D341Med (cell line): Measurements from ENCODE around the gene NKAIN4.
"Not testable (repeated sequence)": the region's sequence is repeated elsewhere in the genome, so short reads cannot be mapped to it uniquely, and the experiment has no call there.

Experiments used
- DNase-seq: peaks from one replicate; pipeline ENCODE4 v3.0.0; 2012; ENCODE audit warnings: low spot score

NKAIN4 gene

DNA sequence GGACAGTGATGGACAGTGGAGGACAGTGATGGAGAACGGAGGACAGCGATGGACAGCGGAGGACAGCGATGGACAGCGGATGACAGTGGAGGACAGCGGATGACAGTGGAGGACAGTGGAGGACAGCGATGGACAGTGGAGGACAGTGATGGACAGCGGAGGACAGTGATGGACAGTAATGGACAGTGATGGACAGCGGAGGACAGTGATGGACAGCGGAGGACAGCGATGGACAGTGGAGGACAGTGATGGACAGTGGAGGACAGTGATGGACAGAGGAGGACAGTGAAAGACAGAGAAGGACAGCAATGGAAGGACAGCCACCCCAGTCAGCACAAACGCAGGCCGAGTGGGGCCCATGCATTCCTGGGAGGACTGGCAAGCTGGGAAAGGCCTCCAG lies 3.4 kb upstream of the NKAIN4 start:
- no peak for DNase-seq

DNA sequence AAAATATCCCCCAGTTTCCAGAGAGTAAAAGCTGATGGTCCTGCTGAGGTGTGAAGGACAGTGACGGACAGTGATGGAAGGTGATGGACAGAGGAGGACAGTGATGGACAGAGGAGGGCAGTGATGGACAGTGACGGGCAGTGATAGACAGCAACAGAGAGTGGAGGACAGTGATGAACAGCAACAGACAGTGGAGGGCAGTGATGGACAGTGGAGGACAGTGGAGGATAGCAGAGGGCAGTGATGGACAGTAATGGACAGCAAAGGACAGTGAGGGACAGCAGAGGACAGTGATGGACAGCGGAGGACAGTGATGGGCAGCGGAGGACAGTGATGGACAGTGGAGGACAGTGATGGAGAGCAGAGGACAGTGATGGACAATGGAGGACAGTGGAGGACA lies 2.7 kb upstream of the NKAIN4 start:
- no peak for DNase-seq

DNA sequence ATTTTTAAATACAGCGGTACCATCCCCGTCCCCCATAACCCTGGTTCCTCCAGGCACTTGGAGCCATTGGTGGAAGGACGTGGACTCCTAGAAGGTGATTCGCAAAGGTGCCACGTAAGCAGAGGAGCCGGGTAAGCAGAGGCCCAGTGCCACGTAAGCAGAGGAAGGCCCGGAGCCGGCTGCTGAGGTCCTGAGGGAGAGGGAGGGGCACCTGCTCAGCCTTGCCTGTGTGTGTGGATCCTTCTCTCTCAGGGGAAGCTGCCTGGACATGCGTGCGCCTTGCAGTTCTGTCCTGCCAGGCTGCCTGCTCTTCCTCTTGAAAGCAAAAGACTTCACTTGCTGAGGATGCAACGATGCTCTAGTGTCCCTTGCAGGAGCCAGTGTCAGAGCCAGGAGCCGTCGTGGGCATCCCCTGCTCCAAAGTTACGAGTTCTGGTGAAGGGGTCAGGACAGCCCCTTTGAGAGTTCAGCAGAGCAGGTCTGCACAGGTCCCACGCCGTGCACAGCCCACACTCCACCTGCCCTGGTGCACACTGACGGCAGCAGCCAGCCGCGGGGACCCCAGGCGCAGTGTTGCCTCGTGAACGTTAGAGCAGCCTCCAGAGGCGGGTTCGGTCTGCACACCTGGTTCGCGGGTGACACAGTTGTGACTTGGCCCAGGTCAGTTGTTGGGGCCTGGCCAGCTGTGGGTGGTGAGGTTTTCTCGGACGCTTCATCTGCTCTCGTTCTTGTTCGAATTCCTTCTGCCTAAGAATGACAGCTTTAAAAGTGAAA lies 1.9 kb upstream of the NKAIN4 start:
- DNase-seq = no peak

DNA sequence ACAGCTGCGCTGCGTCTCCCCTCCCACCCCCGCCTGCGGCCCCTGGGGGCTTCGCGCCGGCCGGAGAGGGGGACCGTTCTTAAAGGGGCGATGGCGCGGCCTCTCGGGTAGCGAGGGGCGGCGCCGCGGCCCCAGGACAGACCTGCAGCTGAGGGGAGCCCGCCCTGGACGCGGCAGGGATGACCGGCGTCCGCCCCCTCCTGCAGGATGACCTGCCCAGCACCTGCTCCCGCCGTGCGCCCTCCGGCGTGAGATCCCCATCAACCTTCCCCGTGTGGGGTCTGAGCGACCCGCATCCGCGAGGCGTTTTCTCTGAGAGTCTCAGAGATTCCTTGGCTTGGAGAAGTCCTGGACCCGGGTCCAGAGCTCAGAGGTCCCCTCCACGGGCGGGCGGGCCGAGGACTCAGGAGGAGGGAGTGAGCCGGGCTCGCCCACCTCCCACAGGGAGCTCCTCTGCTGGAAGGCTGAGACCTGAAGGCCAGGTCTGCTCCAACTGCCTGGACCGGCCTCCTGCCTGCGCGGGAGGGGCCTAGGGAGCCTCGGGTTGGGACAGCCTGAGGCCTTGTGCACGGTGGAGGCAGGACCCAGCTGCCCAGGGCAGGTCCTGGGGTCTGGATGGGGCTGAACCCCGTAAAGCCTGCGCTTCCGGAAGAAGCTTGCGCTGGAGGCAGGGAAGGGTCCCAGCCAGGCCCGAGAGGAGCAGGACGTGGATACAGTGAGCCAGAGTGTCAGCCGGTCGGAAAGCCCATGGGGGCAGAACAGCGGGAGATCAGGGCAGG lies 532 bp upstream of the NKAIN4 start:
- no peak for DNase-seq

DNA sequence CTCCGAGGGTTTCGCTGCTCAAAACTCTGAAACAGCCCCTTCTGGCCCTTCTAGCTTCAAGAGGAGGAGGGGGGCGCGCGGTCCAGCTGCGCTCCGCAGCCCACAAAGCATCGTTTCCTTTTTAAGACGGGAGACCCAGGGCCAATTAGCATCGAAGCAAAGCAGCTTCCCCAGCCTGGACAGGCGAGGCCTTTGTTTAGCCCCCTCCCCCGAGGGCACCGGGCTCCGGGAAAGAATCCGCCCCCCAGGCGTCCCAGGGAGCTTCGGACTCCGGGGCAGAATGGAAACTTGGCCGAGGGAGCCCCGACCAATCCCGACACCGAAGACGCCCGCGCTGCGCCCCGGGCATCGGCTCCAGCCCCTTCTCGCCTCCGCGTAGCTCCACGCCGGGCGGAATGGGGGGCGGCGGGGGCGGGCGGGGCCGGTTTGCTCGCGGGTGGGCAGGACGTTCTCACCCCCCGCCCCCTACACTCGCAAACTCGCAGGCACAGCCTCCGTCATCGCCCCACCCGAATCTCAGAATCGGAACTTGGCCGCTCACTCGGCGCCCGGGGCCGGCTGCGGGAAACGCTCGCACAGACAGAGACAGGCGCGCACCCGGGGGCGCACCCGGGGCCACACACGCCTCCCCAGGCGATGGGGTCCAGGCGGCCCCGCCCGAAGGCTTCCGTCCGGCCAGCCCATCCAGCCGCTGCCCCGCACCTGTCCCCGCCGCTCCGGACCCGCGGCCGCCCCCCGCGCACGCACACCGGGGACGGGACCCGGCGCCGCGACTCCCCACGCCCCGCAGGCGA lies 628 bp downstream of the NKAIN4 start:
- peak; percentile 71 for DNase-seq

DNA sequence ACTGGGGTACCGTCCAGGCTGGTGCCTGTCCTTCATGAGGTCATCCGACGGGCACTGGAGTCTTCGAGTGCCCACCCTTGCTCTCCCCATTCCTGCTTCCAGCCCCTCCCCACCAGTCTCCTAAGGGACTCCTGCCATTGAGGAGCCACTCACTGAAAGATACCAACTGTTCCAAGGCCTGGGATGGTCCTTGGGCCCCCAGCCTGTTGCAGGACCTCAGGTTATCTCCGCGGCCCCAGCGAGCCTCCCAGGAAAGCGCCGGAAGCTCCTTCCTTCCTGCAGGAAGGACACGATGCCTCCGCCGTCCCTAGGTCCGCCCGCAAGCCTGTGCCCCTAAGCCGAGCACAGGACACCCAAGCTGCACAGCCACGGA lies 1.2 kb downstream of the NKAIN4 start:
- no peak for DNase-seq

DNA sequence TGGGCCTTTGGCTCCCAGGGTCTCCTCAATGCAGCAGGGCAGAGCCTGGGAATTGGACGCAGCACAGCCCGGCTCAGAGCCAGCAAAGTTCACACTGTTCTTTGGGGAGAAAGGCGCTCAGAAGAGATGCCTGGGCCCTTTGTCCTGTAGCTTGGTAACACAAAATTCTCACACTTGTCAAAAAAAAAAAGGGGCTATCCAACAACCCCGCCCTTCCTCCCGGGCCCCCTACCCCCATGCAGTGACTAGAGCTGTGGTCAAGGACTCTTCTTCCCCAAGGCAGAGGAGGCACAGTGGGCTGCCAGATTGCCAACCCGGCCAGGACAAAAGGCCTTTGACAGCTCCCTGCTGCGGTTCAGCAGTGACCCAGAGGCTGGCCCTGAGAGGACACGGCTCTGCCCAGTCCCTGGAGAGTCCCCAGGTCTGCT lies 2.0 kb downstream of the NKAIN4 start:
- DNase-seq = no peak

DNA sequence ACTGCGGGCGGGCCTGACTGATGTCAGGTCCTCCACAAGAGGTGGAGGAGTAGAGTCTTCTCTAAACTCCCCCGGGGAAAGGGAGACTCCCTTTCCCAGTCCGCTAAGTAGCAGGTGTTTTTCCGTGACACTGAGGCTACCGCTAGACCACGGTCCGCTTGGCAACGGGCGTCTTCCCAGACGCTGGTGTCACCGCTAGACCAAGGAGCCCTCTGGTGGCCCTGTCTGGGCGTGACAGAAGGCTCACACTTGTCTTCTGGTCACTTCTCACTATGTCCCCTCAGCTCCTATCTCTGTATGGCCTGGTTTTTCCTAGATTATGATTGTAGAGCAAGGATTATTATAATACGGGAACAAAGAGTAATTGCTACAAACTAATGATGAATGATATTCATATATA lies 2.9 kb downstream of the NKAIN4 start:
- DNase-seq = not testable (repeated sequence)

DNA sequence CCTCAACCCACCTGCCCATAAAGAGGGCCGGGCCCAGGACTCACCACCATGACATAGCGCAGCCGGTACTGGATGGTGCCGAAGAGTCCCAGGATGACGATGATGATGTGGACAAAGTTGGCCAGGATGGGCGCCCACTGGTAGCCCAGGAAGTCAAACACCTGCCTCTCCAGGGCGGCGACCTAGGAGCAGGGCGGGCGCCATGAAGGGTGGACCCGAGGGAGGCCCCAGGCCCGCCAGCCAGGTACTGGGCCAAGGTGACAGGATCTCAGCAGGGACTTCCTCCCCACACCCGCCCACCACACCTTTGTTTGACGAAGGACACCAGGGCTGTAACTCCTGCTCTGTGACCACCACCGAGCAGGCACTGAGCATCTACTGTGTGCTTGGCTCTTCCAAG lies 4.4 kb downstream of the NKAIN4 start:
- no peak for DNase-seq

DNA sequence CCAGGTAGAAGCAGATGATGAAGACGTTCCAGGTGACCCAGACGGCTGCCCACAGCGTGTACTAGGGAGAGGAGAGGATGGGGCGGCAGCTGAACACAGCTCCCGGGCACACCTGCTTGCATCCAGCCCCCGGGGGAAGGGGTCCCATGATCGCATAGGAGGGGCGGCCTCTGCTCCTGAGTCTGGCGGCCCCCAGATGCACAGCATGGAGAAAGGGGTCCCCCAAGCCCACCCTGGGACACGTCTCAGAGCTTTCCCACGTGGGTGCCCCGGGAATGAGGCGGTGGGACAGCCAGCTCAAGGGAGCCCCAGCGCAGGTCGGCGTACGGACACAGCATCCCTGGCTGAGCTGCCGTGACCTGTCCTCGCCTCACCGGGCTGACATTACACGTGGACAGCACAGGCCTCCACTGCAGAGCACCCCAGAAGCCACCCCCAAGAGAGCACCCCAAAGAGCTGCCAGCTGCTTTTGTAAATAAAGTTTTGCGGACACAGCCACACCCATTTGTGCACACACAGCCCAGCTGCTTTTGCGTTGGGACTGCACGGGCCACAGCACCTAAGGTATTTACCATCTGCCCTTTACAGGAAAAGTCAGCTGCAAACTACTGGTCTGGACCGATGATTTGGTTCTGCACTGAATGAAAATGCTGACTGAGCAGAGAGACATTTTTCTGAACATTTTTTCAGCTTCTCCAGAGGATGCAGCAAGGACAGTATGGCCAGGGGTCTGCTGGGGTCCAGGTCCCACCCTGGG lies 5.2 kb downstream of the NKAIN4 start:
- DNase-seq = no peak

DNA sequence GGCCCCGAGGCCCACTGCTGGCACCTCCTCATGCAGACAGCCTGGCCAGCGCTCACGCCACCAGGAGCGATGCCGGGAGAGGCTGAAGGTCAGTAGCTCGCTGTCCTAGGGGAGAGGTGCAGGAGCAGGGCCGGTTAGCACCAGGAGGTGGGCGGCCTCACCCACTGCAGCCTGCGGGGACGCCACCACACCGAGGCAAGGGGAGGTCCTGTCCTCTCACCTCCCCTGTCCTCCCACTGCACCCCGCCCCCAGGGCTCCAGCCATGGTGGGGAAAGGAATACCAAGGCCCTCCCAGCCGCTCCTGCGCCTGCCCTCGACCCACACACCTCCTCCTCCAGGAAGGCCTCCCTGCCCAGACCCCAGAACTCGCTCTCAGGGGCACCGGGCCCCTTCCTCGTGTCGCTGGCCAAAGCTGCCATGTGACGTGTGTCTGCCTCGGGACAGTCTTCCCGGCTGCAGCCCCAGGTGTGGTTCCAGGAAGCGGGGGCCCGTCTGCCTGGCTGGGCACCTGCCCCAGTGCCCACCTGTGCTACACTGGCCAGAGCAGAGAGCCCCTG lies 6.5 kb downstream of the NKAIN4 start:
- no peak for DNase-seq

DNA sequence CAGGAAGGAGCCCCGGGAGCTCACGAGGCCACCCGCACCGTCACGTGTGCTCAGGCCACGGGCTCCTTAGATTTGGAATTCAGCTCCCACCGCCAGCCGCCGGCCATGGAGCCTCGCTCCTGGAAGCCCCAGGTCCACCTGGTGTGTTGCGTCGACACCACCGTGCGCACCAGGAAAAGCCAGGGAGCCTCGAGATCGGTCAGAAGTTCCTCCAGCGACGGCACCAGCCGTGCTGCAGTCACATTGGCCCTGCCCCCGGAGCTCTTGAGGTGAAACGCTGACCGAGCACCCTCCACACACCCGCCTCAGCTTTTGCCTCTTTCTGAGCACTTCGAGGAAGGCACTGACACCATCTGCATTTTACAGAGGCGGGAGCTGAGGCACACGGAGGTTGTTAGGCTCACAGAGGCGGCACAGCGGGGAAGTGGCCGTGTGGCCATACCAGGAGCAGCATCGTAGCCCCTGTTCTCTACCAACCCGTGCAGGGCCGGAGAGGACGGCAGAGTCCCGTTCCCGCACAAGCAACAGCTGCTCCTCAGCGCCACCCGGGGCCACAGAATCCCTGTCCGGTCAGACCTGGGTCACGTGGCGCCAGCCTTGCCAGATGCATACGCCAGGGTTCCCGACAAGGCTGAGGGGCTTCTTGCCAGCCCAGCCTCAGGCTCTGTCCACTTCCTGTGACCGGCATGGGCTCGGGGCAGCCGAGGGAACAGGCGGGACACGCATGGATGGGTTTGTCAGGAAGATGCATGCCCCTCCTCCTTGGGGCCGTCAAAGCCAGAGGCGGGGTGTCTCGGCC lies 7.6 kb downstream of the NKAIN4 start:
- DNase-seq = no peak

DNA sequence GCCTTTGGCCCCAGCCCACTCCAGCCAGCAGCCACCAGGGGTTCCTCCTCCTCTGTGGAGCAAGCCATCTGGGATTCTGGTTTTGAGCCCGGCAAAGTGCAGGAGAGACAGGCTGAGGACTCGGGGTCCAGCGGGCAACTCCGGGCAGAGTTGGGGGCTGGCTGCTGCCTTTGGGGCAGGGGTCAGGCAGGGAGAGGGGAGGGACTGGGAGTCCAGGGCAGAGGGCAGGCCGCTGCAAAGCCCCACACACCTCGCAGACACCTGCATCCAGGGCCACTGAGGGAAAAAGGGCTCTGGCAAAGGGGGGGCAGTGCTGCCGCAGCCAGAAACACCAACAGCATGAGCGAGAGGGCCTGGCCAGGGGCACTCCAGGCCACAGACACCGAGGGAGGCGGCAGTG lies 9.8 kb downstream of the NKAIN4 start:
- no peak for DNase-seq

DNA sequence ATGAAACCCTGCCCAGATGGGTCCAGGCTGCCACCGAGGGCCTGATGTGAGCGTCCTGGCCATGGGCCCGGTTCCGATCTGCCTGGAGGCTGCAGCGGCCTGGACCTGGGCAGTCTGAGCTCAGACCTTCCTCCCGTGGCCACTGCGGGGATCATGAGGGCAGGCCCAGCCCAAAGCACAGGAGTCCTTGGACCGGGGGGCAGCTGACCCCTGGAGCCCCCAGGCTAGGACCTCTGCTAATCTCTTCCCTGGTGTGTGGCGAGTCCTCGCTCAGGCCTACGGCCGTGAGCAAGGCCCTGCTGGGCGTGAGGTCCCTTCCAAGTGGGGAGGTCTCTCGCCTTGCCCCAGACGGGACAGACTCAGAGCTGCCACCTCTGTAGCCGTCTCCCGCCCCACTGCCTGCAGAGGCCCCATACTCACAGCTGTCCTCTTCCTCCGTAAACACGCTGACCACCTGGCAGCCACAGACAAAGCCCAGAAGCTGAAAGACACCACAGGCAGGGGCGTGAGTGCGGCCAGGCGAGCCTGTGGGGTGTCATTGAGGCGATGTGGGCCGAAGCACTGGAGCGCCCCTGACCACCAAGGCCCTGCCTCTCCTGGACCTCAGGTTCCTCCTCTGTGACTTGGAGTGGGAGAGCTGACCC lies 10.5 kb downstream of the NKAIN4 start:
- DNase-seq = no peak

DNA sequence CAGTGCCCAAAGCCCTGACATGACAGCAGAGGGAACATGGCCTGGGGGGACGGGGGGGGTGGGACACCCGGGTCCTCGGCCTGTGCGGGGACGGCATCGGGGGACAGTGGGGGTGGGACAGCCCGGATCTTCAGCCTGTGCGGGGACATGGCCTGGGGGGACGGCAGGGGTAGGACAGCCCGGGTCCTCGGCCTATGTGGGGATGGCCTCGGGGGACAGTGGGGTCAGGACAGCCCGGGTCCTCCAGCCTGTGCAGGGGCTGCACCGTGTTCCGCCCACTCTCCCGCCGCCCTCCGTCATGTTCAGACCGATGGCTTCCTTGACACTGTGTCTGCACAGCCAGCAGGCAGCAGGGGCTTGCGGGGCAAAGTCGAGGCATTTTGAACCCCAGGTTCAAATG lies 11.5 kb downstream of the NKAIN4 start:
- no peak for DNase-seq

DNA sequence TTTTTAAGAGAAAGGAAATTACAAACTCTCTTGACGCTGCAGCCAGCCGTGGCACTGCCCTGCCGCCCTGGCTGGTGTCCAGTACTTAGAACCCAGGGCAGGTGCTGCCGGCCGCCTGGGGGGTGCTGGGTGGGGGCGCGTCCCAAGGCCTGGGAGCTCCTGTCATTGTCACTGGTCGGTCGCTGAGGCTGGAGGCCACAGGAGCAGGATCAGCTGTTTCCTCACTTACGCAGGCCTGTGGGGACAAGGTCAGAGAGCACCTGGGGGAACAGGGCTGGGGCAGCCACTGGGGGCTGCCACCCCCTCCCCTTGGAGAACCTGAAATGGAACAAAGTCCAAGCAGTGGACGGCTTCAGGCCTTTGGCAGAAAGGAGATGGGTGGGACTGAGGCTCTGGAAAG lies 13.0 kb downstream of the NKAIN4 start:
- DNase-seq = no peak

DNA sequence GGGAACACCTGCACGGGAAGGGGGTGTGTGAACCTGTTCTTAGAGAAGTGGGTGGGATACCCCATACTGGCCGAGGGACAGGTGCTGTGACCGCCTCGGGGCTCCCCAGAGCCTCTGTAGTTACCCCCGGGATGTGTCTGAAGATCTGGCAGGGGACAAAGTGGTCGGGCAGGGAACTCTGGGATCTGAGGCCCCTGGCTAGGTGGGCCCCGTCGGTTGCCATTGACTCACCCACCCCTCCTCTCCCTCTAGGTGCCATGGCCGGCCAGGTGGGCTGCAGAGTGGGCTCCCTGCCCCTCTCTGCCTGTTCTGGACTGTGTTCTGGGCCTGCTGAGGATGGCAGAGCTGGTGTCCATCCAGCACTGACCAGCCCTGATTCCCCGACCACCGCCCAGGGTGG lies 14.3 kb downstream of the NKAIN4 start:
- DNase-seq = no peak

DNA sequence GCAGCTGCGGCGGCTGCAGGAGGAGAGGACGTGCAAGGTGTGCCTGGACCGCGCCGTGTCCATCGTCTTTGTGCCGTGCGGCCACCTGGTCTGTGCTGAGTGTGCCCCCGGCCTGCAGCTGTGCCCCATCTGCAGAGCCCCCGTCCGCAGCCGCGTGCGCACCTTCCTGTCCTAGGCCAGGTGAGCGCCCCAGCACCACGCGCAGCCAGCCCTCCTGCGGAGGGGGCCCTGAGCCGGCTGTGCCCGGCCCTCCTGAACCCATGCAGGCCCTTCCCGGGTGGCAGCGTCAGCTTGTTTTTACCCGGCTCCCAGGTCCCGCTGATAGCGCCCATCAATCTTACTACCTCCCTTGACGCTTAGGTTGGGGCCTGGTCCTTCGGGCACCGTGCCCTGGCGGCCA lies 14.8 kb downstream of the NKAIN4 start:
- DNase-seq = no peak

DNA sequence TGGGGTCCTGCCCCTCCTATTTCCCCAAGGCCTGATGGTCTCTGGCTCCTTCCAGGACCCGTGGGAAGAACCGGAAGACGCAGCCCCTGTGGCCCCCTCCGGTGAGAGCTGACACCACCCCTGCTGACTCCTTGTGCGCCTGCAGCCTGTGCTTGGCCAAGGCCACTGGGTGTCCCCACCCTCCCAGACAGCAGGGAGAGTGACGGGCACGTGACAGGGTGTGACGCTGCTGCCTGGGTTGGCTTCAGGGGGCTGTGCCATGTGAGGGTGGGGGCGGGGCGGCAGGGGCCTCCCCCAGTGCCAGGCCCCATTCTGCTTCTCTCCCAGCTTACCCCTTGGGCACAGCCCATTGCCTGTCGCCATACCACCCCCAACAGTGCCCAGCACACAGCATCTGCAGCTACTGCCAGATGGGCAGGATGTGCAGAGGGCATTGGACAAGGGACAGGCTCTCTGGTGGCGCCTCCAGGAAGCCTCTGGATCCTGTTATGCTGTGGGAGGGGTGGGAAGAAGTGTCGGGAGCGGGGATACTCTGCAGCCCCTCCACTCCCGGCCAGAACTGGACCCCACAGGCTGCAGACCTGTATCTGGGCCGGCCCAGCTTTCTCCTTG lies 15.6 kb downstream of the NKAIN4 start:
- no peak for DNase-seq

DNA sequence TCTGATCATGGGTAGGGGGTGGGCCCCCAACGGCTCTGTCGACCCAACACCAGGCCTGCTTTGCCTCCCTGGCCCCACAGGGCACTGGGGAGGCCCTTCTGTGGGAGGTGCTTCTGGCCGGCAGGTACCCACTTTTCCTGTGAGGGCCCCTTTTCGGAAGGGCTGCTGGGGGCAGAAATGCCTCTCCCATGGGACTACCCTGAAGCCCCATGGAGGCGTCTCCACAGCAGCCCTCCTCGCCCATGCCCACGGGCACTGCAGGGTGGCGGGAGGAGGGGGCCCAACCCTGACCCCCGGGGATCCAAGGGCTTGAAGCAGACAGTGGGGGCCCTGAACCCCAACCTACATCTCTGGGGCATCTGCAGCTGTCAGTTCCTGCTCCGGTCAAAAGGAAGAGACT lies 16.2 kb downstream of the NKAIN4 start:
- no peak for DNase-seq
